GM18502 (cell line): ENCODE results near the gene MIER1.
"Not testable (repeated sequence)": the region's sequence is repeated elsewhere in the genome, so short reads cannot be mapped to it uniquely, and the experiment has no call there.

Source experiments
- ATAC-seq: cut with Tn5 transposase; IDR thresholded peaks from one replicate; pipeline ENCODE4 v1.9.1; 2021; ENCODE audit warnings: mild to moderate bottlenecking; ENCODE audit not compliant: unreplicated experiment, poor library complexity

Gene MIER1

DNA sequence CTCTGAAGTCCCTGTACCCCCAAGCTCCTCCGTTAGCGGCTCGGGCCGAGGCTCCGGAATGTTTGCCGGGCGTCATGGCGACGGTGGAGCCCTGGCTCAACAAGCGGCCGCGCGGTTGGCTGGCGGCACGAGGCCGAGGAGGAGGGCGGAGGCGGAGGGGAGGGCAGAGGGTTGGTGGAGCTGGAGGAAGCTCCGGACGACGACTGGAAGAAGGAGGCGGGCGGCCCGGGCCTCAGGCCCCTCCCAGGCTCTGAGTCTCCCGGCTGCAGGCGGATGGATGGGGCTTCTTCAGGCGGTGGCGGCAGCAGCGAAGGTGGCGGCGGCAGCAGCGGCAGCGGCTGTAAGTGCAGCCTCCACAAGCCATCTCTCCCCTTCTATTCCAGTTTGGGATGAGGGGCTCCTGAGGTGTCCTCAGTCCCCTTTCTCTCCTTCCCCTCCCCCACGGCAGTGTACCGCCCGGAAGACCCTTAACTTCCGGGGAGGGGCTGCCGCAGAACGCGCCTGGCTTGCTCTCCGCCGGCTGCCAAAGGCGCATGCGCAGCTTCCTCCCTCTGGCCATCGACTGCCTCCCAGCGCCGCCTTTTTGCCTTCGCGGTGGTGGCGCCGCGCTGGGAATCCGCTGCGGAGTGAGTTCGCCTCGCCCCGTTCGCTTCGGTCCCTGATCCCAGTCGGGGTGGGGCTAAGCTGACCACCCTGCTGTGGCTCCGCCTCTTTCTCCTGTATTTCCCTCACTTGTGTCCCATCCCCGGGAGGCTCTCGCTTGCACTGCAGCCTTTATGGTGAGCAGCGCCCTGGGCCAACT lies at the start of gene MIER1, which contains the start of gene DNAI4:
MIER1 (plus strand) TSS at position 235 of the 802 bp plus-strand sequence; CDS start at position 274, 39 bp downstream.
DNAI4 (minus strand) TSS at position 101 of the 802 bp plus-strand sequence; CDS start at position 76, 25 bp downstream.
- peak; percentile 94 for ATAC-seq

DNA sequence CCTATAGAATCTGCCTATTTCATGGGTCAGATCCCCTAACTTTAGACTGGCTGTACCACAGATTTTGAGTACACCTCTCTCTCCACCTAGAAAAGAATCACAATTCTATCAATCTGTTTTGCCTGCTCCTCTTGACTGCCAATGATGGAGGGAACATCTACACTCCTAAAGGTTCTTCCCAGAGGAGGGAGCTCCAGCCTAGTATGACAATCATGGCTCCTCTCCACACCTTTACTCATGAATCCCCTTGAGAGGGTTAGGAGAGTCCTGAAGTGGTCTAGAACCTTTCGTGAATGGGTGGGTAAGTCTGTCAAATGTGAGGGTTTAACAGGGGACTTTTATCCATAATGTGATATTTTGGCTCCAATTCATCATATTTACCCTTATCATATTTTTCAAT lies 48.1 kb upstream of the MIER1 start:
- ATAC-seq: no peak

DNA sequence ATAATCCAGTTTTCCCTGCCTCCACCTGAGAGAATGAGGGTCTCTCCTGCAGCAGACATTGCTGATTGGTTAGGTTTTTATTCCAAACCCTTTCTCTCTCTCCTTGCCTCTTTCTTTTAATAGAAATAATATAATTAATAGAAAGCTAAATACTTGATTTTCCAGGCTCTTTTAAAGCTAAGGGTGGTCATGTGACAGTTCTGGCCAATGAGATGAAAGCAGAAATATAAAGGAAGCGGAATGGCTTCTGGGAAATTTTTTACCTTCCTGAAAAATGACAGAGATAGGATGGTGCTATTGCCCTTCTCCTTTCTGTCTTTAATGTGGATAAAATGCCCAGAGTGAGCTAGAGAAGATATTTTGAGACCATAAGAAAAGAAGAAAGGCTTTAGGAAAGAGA lies 35.8 kb upstream of the MIER1 start:
- no peak for ATAC-seq

DNA sequence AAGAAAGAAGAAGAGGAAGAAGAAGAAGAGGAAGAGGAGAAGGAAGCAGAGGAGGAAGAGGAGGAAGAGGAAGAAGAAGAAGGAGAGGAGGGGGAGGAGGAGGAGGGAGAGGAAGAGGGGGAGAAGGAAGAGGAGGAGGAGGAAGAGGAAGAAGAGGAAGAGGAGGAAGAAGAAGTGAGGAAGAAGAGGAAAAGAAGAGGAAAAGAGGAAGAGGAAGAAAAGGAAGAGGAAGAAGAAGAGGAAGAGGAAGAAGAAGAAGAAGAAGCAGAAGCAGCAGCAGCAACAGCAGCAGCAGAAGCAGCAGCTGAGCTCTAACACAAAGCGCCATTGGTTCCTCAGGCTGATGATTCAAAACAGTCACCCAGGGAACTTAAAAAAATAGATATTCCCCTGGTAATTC lies 34.2 kb upstream of the MIER1 start:
- no peak for ATAC-seq

DNA sequence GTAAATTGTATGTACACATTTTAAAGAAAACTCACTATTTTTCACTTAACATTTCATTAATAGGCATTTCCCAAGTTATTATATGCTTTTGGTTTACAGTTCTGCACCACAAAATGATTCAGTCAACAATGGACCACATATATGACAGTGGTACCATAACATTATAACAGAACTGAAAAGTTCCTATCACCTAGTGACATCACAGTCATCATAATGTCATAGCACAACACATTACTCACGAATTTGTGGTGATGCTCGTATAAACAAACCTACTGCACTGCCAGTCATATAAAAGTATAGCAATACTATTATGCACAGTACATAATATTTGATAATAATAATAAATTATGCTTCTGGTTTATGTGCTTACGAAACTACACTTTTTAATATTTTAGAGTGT lies 31.1 kb upstream of the MIER1 start:
- ATAC-seq: no peak

DNA sequence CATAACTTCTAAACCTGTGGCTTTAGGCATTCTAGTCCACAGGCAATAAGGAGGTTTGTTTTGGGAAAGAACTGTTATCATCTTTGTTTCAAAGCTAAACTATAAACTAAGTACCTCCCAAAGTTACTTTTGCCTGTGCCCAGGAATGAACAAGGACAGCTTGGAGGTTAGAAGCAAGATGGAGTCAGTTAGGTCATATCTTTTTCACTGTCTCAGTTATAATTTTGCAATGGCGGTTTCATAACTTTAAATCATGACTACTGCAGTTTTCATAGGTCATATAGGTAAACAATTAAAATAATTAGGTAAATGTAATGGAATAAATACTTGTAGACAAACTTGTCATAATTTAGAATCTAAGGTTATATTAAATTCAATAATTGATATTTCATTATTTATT lies 9.6 kb upstream of the MIER1 start:
- not testable (repeated sequence) for ATAC-seq

DNA sequence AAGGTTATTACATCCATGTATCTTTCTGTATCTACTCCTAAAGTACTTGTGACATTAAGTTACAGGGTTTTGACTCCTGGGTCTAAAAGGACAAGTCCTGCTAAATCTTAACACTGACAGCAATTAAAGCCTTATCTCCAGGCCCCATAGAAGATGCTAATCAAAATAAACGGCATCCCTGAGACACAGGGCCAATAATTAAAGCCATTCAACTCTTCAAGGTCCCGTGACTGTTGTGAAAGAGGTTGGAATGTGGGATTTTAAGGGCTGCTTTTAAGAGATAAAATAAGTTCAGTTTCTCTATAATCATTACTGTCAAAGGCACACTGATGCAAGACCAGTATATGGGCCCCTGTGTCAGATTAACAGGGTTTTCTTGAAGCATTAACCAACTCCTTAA lies 8.5 kb upstream of the MIER1 start:
- no peak for ATAC-seq

DNA sequence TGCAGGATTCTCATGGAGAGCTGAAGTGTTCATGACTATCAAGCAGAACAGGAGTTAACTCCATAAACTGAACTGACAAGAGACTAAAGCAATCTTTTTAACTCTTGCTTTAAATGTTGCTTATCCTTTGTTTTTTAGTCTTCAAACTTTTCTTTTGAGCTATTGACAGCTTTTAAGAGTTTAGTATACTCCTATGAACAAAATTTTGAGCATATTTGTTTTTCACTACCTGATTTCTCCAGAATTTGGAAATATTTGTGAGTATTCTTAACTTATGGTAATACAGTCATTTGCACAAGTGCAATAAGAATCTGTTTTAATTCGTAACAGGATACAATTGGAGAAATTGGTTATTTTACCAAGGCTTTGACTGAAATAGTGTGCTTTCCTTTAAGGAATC lies 7.3 kb upstream of the MIER1 start:
- ATAC-seq: no peak

DNA sequence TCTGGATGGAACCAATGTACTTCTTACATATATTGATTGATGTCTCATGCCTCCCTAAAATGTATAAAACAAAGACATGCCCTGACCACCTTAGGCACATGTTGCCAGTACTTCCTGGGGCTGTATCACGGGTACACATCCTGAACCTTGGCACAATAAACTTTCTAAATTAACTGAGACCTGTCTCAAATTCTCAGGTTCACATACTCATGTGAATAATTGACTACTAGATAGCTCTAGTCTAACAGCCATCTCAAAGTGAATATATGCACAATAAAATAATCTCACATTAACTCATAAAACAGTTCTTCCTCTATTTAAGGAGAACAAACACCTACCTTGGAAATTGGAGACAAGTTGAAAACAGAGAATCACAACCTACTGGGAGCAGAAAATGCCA lies 5.7 kb upstream of the MIER1 start:
- no peak for ATAC-seq

DNA sequence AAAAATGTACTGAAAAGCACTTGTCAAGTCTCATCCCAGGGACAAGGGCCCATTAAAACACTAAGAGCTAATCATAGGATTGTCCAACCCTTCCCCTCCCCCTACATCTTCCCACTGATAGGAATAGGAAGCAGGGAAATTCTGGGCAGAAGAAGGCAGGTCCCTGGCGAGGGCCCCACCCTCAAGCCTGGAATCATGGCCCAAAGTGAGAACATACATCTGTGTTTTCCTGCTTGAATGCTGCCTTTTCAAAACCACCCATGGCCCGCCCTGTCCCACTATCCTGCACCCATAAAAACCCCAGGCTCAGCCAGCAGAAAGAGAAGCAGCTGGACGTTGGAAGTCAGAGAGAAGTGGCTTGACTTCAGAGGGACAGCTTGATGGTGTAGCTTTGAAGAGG lies 5.0 kb upstream of the MIER1 start:
- ATAC-seq: no peak

DNA sequence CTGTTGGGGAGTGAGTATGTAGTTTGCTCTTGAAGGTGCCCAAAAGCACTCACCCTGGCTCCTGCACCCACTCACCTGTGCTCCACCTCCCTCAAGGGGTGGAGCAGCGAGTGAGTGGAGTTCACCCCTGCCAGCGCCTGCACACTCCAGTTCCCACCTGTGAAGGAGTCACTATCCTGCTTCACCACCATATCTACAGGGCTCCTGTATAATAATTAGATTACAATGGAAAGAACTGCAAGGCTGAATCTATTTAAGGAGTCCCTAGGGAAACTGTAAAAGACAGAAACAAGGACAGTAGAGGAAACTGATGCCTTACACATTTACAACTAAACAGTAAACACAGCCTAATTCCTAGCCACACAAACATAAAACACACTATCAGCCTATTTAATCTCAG lies 4.2 kb upstream of the MIER1 start:
- ATAC-seq: no peak

DNA sequence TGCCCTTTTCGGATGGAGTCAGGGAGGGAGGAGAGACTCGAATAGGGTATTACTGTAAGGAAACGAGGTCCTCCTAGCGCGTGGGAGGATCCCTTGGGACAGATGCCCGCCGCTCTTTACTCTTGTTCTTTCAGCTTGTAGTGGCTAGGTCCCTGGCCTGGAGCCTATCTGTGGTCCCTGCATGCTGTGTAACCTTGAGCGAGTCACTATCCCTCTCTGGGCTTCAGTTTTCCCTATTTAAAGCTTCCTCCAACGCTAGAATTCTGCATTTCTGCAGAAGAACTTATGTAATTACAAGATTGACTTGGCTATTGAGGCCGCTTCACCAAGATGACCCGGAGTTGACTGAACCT lies 744 bp downstream of the MIER1 start:
- peak; percentile 4 for ATAC-seq

DNA sequence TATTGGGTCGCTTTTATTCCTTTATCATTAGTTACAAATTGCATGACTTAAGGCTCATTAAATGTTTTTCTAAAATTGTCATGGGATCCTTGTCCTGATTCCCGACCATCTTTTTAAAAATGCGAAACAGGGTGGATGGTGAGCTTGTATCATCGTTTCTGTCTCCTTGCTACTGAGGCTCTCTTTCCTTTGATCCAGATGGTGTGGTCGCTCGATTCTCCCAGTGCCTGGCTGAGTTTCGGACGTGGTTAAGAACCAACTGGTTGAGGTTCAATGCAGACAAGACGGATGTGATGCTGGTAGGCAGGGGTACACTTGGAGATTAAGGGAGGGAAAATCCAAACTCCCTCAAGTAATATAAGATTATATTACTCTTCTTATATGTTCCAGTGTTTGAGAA lies 1.2 kb downstream of the MIER1 start:
- ATAC-seq: no peak

DNA sequence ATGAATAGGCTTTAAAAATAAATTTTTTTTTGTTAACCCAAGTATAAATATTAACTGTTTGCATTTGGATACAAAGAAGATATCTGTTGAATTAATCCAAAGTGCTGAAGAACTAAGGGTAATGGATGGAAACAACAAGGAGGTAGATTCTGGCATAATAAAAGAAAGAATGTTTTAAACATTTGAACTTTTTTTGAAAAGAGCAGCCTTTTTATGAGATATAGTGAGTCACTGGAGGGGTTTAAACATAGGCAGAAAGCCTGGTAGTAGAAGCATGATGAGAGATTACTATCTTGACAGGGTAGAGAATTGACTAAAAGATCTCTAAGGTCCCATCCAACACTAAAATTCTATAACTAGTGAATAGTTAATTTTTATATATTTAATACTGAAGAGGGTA lies 2.7 kb downstream of the MIER1 start:
- no peak for ATAC-seq

DNA sequence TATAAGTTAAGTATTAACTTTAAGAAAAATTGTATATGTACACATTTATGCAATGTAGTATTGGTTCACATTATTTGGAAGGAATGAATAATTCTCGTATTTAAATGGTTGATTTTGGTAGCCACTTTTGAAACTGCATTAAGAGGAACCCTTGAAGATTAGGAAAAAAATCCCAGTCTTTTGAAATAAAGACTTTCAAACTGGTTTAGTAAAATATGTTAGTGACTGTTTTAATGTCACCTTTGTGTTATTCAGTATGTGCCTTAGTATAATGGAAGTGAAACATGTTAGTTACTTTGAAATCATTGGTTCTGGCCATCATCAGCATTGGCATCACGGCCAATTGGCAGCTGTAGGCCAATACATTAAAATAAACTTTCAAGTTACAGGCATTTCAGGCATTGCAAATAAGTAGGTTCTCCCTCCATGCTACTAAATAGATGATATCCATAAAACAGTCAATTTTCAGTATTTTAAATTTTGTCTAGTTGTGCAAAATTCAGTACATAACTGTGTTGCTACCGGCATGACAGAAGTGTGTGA lies 4.4 kb downstream of the MIER1 start:
- no peak for ATAC-seq

DNA sequence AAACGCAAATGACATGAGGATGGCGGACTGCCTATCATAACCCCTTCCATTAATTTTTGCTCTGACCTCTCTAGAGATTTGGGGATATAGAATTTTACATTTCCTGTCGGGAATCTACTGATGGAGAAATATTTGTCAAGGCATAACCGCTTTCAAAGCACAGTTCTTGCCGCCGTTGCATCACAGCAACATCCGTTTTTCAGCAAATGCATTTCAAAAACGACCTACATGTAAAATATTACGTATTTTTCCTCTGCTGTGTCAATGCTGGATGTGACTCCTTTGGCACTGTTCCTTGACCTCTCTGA lies 4.9 kb downstream of the MIER1 start:
- no peak for ATAC-seq

DNA sequence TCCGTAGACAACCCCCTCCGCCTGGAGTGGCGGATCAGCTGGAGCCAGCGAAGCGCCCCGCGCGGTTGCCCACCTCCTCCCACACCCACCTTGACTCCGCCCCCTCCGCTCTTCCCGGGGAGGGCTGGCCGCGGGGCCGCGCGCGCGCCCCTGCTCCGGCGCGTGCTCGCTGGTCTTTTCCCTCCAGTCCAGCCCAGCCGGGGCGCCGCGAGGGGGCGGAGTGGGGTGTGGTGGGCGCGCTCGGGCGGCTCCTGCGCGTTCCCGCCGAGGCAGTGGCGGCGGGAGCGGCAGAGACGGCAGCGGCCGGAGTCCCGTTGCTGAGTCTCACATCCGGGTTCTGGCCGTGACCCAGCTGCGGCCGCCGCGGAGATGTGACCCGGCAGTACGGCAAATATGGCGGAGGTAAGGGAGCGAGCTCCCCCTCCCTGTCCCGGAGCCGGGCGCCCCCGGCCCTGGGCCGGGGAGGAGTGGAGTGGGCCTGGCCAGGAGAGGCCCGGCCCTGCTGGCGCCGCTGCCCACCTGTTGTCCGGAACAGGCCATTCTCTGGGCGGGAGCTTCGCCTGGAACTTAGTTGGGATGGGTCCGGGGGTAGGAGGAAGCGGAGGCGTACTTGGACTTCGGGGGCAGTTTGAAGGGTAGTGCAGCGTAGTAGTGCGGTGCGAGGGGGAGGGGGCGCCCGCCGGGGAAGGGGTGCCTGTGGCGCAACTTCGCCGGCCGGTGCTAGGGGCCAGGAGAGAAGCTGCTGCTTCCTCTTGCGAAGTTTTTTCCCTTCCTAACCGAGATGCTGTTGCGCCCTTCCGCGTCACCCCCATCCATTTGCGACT lies 5.4 kb downstream of the MIER1 start:
- ATAC-seq: peak; percentile 68

DNA sequence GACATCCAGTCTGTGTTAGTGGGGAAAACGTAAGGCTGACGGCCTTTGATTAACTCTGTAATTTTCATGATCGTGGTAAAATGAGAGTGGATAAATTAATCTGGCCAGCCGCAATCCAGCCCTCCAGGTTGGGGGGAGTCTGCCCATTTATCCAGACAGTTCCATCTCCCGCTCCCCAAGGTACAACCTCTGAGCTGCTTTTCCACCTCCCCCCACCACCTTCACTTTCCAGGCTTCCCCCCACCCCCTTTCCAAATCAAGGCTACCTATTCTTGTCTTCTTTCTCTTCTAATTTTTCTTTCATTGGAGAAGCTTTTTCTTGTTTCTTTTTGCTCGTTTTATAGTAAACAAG lies 6.0 kb downstream of the MIER1 start:
- ATAC-seq: no peak

DNA sequence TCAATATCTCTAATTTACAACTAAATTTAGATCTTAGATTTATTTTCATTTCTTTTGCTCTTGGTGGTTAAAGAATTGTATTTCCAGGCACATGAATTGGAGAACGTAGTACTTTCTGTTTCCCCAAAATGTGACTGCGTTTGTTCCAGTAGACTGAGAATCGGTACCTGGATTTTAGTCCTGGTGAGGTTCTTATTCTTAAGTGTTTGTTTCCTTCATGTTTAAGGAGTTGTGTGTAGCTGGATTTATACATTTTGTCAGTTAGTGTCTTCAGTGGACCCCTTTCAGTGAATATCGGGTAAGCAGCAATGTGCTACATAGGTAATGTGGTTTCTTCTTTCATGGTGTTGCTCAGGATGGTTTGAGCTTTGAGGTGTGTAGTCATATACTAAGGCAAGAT lies 6.8 kb downstream of the MIER1 start:
- ATAC-seq: no peak

DNA sequence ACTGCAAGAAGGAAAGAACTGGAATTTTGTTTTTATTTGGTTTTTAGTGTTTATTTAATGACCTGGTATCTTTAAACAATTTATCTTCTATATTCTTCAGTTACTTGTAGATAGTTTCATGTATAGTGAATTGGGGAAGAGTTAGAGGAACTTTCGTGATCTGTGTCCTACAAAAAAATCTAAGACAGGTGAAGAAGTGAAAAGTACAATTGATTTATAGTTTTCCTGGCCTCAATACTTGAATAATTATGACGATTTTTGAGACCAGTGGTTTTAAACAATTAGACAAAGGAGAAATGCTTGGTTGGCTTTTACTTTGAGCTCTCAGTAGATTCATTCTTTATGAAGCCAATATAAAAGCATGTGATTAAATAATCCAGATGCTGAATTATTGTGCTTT lies 7.5 kb downstream of the MIER1 start:
- ATAC-seq: no peak

DNA sequence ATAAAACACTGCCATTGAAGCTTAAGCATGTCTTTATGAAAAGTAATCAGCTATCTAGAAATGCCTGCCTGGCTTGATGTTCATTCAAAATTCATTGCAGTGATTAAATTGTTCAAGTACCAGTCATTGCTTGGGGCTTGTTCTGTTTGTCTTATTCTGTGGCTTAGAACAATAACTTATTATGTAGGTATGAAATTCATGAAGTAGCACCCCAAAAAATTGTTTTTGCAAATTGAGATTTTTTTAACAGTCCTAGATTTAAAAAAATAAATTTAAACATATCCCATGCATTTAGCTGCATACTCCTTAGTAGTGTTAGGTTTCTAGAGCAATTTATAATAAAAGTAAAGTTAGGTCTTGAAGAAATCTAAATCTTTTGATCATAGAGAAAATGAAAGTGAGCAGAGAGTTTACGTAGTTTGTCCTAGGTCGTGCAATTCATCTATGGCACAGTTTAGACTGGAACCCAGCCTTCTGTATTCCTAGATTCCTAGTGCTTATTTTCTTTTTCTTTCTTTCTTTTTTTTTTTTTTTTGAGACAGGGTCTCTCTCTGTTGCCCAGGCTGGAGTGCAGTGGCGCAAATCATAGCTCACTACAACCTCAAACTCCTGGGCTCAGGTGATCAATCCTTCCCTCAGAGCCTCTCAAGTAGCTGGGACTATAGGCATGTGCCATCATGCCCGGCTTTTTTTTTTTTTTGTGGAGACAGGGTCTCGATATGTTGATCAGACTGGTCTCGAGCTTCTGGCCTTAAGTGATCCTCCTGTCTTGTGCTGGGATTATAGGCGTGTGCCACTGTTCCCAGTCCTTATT lies 9.3 kb downstream of the MIER1 start:
- ATAC-seq: no peak
